Measurements from ENCODE around the gene GPR153. TPM values are rescaled to one million over a fixed set of nuclear protein-coding genes. Genes with fewer than 3 reads are reported as not detected.
"Not testable (repeated sequence)": the region's sequence is repeated elsewhere in the genome, so short reads cannot be mapped to it uniquely, and the experiment has no call there.

Gene GPR153
- 24.6 to 27.5 TPM (median 25.0 TPM) in 3 replicates for total RNA-seq

- Mint-ChIP-seq H3K27me3 (ENCODE audit: low read depth) (peaks cover 41% of the 10 kb centered on the region), H3K9me3 (no peaks in the 10 kb centered on the region), H3K4me3 (peak within 1 kb of the TSS; percentile 65), H3K36me3 (no peaks in the 10 kb centered on the region), H3K4me1 (peaks cover 7% of the 10 kb centered on the region), H3K27ac (peak within 1 kb of the TSS; percentile 39)
- TF ChIP-seq CTCF (IDR thresholded peaks at IDR 0.05; ENCODE audit: unreplicated experiment) = no peak
- DNase-seq (ENCODE audit: low spot score in 2 of 2, unreplicated experiment in 2 of 2) = peak in 1 of 2 experiments; percentile 55
These were observed at the start of gene GPR153 for GRCh38 chr1:6260961-6261614. Gene GPR153 (minus strand): TSS chr1:6261098. CDS start chr1:6254905, 6,193 bp downstream.

GRCh38 chr1:6310116-6310848 lies 49.4 kb upstream of the GPR153 start:
- Mint-ChIP-seq H3K36me3 (peaks cover 11% of the 10 kb centered on the region), H3K9me3 (no peaks in the 10 kb centered on the region), H3K4me1 (peaks cover 3% of the 10 kb centered on the region), H3K27ac (no peak overlapping the region), H3K4me3 (no peak overlapping the region), H3K27me3 (ENCODE audit: low read depth) (no peaks in the 10 kb centered on the region)
- TF ChIP-seq CTCF (IDR thresholded peaks at IDR 0.05; ENCODE audit: unreplicated experiment) = no peak
- DNase-seq (ENCODE audit: low spot score in 2 of 2, unreplicated experiment in 2 of 2) = no peak

- no peak for DNase-seq (ENCODE audit: low spot score in 2 of 2, unreplicated experiment in 2 of 2)
- no peak for TF ChIP-seq CTCF (IDR thresholded peaks at IDR 0.05; ENCODE audit: unreplicated experiment)
- H3K27me3 Mint-ChIP-seq (ENCODE audit: low read depth) = no peaks in the 10 kb centered on the region
- H3K4me1 Mint-ChIP-seq = peaks cover 3% of the 10 kb centered on the region
- H3K36me3 Mint-ChIP-seq = peaks cover 11% of the 10 kb centered on the region
- no peak overlapping the region for H3K4me3 Mint-ChIP-seq
- no peak overlapping the region for H3K27ac Mint-ChIP-seq
- no peaks in the 10 kb centered on the region for H3K9me3 Mint-ChIP-seq
These were observed 48.7 kb upstream of the GPR153 start for GRCh38 chr1:6309564-6309963.

GRCh38 chr1:6308449-6308848 lies 47.6 kb upstream of the GPR153 start:
- Mint-ChIP-seq H3K27ac (no peak overlapping the region), H3K4me1 (peaks cover 3% of the 10 kb centered on the region), H3K4me3 (no peak overlapping the region), H3K36me3 (peaks cover 11% of the 10 kb centered on the region), H3K27me3 (ENCODE audit: low read depth) (no peaks in the 10 kb centered on the region), H3K9me3 (no peaks in the 10 kb centered on the region)
- DNase-seq (ENCODE audit: low spot score in 2 of 2, unreplicated experiment in 2 of 2) = no peak
- no peak for TF ChIP-seq CTCF (IDR thresholded peaks at IDR 0.05; ENCODE audit: unreplicated experiment)

- not testable (repeated sequence) for H3K27ac Mint-ChIP-seq
These were observed 46.8 kb upstream of the GPR153 start for GRCh38 chr1:6307682-6308081.

GRCh38 chr1:6307099-6307498 lies 46.2 kb upstream of the GPR153 start:
- peaks cover 3% of the 10 kb centered on the region for H3K4me1 Mint-ChIP-seq
- H3K27me3 Mint-ChIP-seq (ENCODE audit: low read depth) = no peaks in the 10 kb centered on the region
- H3K27ac Mint-ChIP-seq = no peak overlapping the region
- no peak for TF ChIP-seq CTCF (IDR thresholded peaks at IDR 0.05; ENCODE audit: unreplicated experiment)
- peaks cover 11% of the 10 kb centered on the region for H3K36me3 Mint-ChIP-seq
- H3K4me3 Mint-ChIP-seq = no peak overlapping the region
- no peaks in the 10 kb centered on the region for H3K9me3 Mint-ChIP-seq
- no peak for DNase-seq (ENCODE audit: low spot score in 2 of 2, unreplicated experiment in 2 of 2)

More at GRCh38 chr1:6307682-6308081, 46.8 kb upstream of the GPR153 start:
- not testable (repeated sequence) for H3K4me3 Mint-ChIP-seq; H3K4me1 Mint-ChIP-seq; DNase-seq (ENCODE audit: low spot score in 2 of 2, unreplicated experiment in 2 of 2); H3K9me3 Mint-ChIP-seq; H3K27me3 Mint-ChIP-seq (ENCODE audit: low read depth)
- H3K36me3 Mint-ChIP-seq = peaks cover 11% of the 10 kb centered on the region
